HCT116 (cell line): Measurements from ENCODE around the gene FASLG. TPM values are rescaled to one million over a fixed set of nuclear protein-coding genes. Genes with fewer than 3 reads are reported as not detected.

Experiments used
- ATAC-seq: fragments of 200-7000 bp; cut with Tn5 transposase; 2 replicates; pipeline ENCODE4 v1.9.1; 2020; ENCODE audit warnings: mild to moderate bottlenecking, moderate library complexity
- BruUV-seq: library from RNA; stranded (reverse); fragments of 400-500 nt; replicated peaks from 2 replicates; lab custom pipeline; 2021; lab: Mats Ljungman, UMichigan
- CTCF ChIA-PET: fragments of 300-600 bp; sonication (Branson Sonifier 250); formaldehyde crosslinking; loops from one replicate; lab custom pipeline; 2021; ENCODE audit warnings: antibody characterized with exemption; lab: Charles Lee
- POLR2A ChIA-PET: fragments of 300-600, 350-600 bp; sonication (Branson Sonifier 250); formaldehyde crosslinking; loops from one replicate; lab custom pipeline; 2021; ENCODE audit warnings: antibody characterized with exemption; lab: Charles Lee
- RAD21 ChIA-PET, 2 experiments: fragments of 300-600 bp; sonication (Branson Sonifier 250); formaldehyde crosslinking; loops; one replicate each; lab custom pipeline; 2023; ENCODE audit warnings: low total read pairs in 2 of 2; ENCODE audit not compliant: uncharacterized antibody in 2 of 2, unreplicated experiment in 2 of 2, low non-redundant PET in 1 of 2; lab: Charles Lee
- DNase-seq: peaks from one replicate; pipeline ENCODE4 v3.0.0-alpha.2; 2010; ENCODE audit warnings: low read depth, low spot score
- H2AFZ ChIP-seq: fragments of 200-600 bp; shearing (Covaris generic), sonication (generic); 2 replicates; pipeline ENCODE4 v1.6.1; 2017; ENCODE audit warnings: low read depth, mixed run types, mixed read lengths, antibody characterized with exemption, low read length; ENCODE audit not compliant: poor library complexity, severe bottlenecking
- H3K27ac ChIP-seq: 2 replicates; pipeline ENCODE4 v1.5.1; 2012; ENCODE audit warnings: low read depth, low read length
- H3K27me3 ChIP-seq: fragments of 200-600 bp; sonication (generic); 2 replicates; pipeline ENCODE4 v1.6.1; 2016; ENCODE audit warnings: mixed run types, low read length, mixed read lengths; ENCODE audit not compliant: insufficient read depth
- H3K36me3 ChIP-seq, 2 experiments: fragments of 200-500 bp in 1 of 2; fragments of 200-600 bp in 1 of 2; sonication (Bioruptor generic) in 1 of 2; sonication (generic) in 1 of 2; 2 replicates each; pipeline versions ENCODE4 v1.5.1 to v1.6.1; 2014 to 2016; ENCODE audit warnings: low read length in 2 of 2, inconsistent platforms in 1 of 2, mixed read lengths in 1 of 2, mixed run types in 1 of 2; ENCODE audit not compliant: insufficient read depth in 2 of 2, control insufficient read depth in 1 of 2
- H3K4me1 ChIP-seq, 2 experiments: fragments of 200-600 bp in 1 of 2; sonication (generic) in 1 of 2; 2 replicates each; pipeline versions ENCODE4 v1.5.1 to v1.6.1; 2012 to 2017; ENCODE audit warnings: low read length in 2 of 2, inconsistent platforms in 1 of 2, mild to moderate bottlenecking in 1 of 2, mixed read lengths in 1 of 2, mixed run types in 1 of 2, moderate library complexity in 1 of 2; ENCODE audit not compliant: insufficient read depth in 2 of 2, control insufficient read depth in 1 of 2
- H3K4me2 ChIP-seq: fragments of 200-600 bp; sonication (generic); 2 replicates; pipeline ENCODE4 v1.6.1; 2017; ENCODE audit warnings: mixed run types, low read length, mixed read lengths
- H3K4me3 ChIP-seq, 2 experiments: fragments of 200-600 bp in 1 of 2; sonication (generic) in 1 of 2; replicated peaks in 1 of 2; 2 replicates each; pipeline ENCODE4 v1.5.1; 2011 to 2016; ENCODE audit warnings: low read length in 2 of 2, control low read depth in 1 of 2, low read depth in 1 of 2, mild to moderate bottlenecking in 1 of 2, mixed read lengths in 1 of 2, mixed run types in 1 of 2
- H3K79me2 ChIP-seq: fragments of 200-600 bp; sonication (generic); 2 replicates; pipeline ENCODE4 v1.6.1; 2017; ENCODE audit warnings: mild to moderate bottlenecking, mixed run types, low read length, moderate library complexity, mixed read lengths; ENCODE audit not compliant: insufficient read depth
- H3K9ac ChIP-seq: fragments of 200-600 bp; sonication (generic); 2 replicates; pipeline ENCODE4 v1.6.1; 2016; ENCODE audit warnings: low read length, mixed read lengths
- H3K9me2 ChIP-seq: fragments of 200-600 bp; sonication (generic), shearing (Covaris generic); 2 replicates; pipeline ENCODE4 v1.6.1; 2017; ENCODE audit warnings: mixed run types, mild to moderate bottlenecking, moderate library complexity; ENCODE audit not compliant: insufficient read depth
- H3K9me3 ChIP-seq, 2 experiments: fragments of 200-500 bp in 1 of 2; fragments of 200-600 bp in 1 of 2; sonication (Bioruptor generic) in 1 of 2; sonication (generic) in 1 of 2; 2 replicates each; pipeline ENCODE4 v1.6.1; 2014 to 2017; ENCODE audit warnings: low read length in 2 of 2, mixed read lengths in 2 of 2, inconsistent platforms in 1 of 2, low read depth in 1 of 2, mild to moderate bottlenecking in 1 of 2, mixed run types in 1 of 2, moderate library complexity in 1 of 2; ENCODE audit not compliant: control insufficient read depth in 1 of 2, insufficient read depth in 1 of 2
- H4K20me1 ChIP-seq: fragments of 200-600 bp; sonication (generic), shearing (Covaris generic); 2 replicates; pipeline ENCODE4 v1.6.1; 2017; ENCODE audit warnings: mixed run types, mild to moderate bottlenecking, moderate library complexity; ENCODE audit not compliant: insufficient read depth
- CEBPB ChIP-seq: IDR thresholded peaks from 2 replicates; pipeline ENCODE4 v1.6.1; 2012; ENCODE audit warnings: low read depth
- EGR1 ChIP-seq: IDR thresholded peaks from 2 replicates; pipeline ENCODE4 v1.6.1; 2012; ENCODE audit warnings: low read depth
- ELF1 ChIP-seq: IDR thresholded peaks from 2 replicates; pipeline ENCODE4 v1.6.1; 2012; ENCODE audit warnings: low read depth, borderline replicate concordance
- EZH2 ChIP-seq: fragments of 200-600 bp; sonication (generic); IDR thresholded peaks from 2 replicates; pipeline ENCODE4 v1.6.1; 2017; ENCODE audit warnings: antibody characterized with exemption, mixed run types
- EZH2phosphoT487 ChIP-seq: fragments of 200-600 bp; IDR thresholded peaks from 2 replicates; pipeline ENCODE4 v1.6.1; 2018; ENCODE audit warnings: antibody characterized with exemption, borderline replicate concordance
- JUND ChIP-seq: IDR thresholded peaks from 2 replicates; pipeline ENCODE4 v1.6.1; 2012
- MAX ChIP-seq: IDR thresholded peaks from 2 replicates; pipeline ENCODE4 v1.6.1; 2012
- POLR2AphosphoS5 ChIP-seq: IDR thresholded peaks from 2 replicates; pipeline ENCODE4 v1.6.1; 2011; ENCODE audit warnings: mild to moderate bottlenecking, low read depth, low read length, moderate library complexity
- RAD21 ChIP-seq: IDR thresholded peaks from 2 replicates; pipeline ENCODE4 v1.6.1; 2012; ENCODE audit warnings: low read depth, mild to moderate bottlenecking
- REST ChIP-seq: IDR thresholded peaks from 2 replicates; pipeline ENCODE4 v1.6.1; 2012; ENCODE audit warnings: low read depth
- SIN3A ChIP-seq: IDR thresholded peaks from 2 replicates; pipeline ENCODE4 v1.6.1; 2012; ENCODE audit warnings: low read depth
- SRF ChIP-seq: IDR thresholded peaks from 2 replicates; pipeline ENCODE4 v1.6.1; 2012; ENCODE audit warnings: low read depth
- TCF7L2 ChIP-seq: IDR thresholded peaks from 2 replicates; pipeline ENCODE4 v1.7.0; 2011; ENCODE audit warnings: borderline replicate concordance, inconsistent platforms; ENCODE audit not compliant: insufficient read depth, insufficient read length; ENCODE audit errors: extremely low read depth
- ZFX ChIP-seq: fragments of 450-650 bp; IDR thresholded peaks from 2 replicates; pipeline ENCODE4 v1.6.1; 2017
- intact Hi-C: fragments of 100-400 bp; cut with micrococcal nuclease; formaldehyde crosslinking; loops from 2 replicates; pipeline ENCODE4 v1.10.0; 2022
- total RNA-seq: library from RNA; stranded (reverse); gene quantifications from one replicate; pipeline ENCODE4 v1.2.1, GENCODE V29; 2021; ENCODE audit not compliant: unreplicated experiment
- TF ChIP-seq, protein P1 (sequence below): IDR thresholded peaks from 2 replicates; pipeline ENCODE4 v1.6.1; 2011; ENCODE audit warnings: mild to moderate bottlenecking, low read length, moderate library complexity; ENCODE audit not compliant: insufficient replicate concordance; ENCODE audit errors: extremely low read depth
- TF ChIP-seq, protein P2 (sequence below), 3 experiments: fragments of 200-600 bp in 1 of 3; sonication (generic) in 1 of 3; IDR thresholded peaks in 2 of 3; conservative IDR thresholded peaks in 1 of 3; 2 replicates each; pipeline ENCODE4 v1.5.1; 2012 to 2017; ENCODE audit warnings: low read depth in 2 of 3, low read length in 2 of 3, antibody characterized with exemption in 1 of 3, borderline replicate concordance in 1 of 3, control low read depth in 1 of 3, mild to moderate bottlenecking in 1 of 3, mixed read lengths in 1 of 3, mixed run types in 1 of 3, moderate library complexity in 1 of 3; ENCODE audit not compliant: insufficient read depth in 1 of 3

FASLG gene
- total RNA-seq, 1 experiment from 2014 or later: not detected

DNA sequence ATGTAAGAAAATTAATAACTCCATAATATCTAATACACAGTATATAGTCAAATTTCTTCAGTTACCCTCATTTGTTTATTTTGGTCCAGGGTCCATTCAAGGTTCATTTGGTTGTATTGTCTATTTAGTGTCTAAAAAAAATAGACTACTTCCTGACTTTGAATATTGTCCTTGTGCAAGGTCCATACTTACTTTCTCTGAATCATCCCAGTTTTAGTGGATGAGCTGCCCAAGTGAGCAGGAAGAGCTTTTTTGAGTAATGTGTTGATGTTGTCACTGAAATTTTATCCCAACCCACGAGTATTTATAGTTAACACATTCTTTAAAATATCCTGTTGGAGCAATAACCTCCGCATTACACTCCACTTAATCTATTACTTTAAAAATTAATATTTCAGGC, 45.6 kb upstream of the FASLG start:
- no peak overlapping the region for H3K9ac ChIP-seq
- CTCF ChIA-PET: no interaction called here
- TF ChIP-seq SIN3A (no peak), ZFX (no peak), ELF1 (no peak), REST (no peak), JUND (no peak), SRF (no peak), TCF7L2 (no peak), CEBPB (no peak), POLR2AphosphoS5 (no peak), EGR1 (no peak), EZH2 (no peak), EZH2phosphoT487 (no peak), RAD21 (no peak), MAX (no peak)
- TF ChIP-seq, protein P1, sequence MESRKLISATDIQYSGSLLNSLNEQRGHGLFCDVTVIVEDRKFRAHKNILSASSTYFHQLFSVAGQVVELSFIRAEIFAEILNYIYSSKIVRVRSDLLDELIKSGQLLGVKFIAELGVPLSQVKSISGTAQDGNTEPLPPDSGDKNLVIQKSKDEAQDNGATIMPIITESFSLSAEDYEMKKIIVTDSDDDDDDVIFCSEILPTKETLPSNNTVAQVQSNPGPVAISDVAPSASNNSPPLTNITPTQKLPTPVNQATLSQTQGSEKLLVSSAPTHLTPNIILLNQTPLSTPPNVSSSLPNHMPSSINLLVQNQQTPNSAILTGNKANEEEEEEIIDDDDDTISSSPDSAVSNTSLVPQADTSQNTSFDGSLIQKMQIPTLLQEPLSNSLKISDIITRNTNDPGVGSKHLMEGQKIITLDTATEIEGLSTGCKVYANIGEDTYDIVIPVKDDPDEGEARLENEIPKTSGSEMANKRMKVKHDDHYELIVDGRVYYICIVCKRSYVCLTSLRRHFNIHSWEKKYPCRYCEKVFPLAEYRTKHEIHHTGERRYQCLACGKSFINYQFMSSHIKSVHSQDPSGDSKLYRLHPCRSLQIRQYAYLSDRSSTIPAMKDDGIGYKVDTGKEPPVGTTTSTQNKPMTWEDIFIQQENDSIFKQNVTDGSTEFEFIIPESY: no peak
- TF ChIP-seq, protein P2, sequence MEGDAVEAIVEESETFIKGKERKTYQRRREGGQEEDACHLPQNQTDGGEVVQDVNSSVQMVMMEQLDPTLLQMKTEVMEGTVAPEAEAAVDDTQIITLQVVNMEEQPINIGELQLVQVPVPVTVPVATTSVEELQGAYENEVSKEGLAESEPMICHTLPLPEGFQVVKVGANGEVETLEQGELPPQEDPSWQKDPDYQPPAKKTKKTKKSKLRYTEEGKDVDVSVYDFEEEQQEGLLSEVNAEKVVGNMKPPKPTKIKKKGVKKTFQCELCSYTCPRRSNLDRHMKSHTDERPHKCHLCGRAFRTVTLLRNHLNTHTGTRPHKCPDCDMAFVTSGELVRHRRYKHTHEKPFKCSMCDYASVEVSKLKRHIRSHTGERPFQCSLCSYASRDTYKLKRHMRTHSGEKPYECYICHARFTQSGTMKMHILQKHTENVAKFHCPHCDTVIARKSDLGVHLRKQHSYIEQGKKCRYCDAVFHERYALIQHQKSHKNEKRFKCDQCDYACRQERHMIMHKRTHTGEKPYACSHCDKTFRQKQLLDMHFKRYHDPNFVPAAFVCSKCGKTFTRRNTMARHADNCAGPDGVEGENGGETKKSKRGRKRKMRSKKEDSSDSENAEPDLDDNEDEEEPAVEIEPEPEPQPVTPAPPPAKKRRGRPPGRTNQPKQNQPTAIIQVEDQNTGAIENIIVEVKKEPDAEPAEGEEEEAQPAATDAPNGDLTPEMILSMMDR (IDR thresholded peaks at IDR 0.05 in 2 of 3, conservative IDR thresholded peaks at IDR 0.05 in 1 of 3; ENCODE audit: borderline replicate concordance in 1 of 3, insufficient read depth in 1 of 3, low read depth in 2 of 3, low read length in 2 of 3): no peak
- no peaks in the 10 kb centered on the region for H4K20me1 ChIP-seq
- no peaks in the 10 kb centered on the region for H3K4me1 ChIP-seq
- no TSS peak for BruUV-seq
- POLR2A ChIA-PET: no interaction called here
- no peak overlapping the region for H2AFZ ChIP-seq
- intact Hi-C loops: no loop called here
- H3K27me3 ChIP-seq: no peaks in the 10 kb centered on the region
- no peaks in the 10 kb centered on the region for H3K36me3 ChIP-seq
- H3K27ac ChIP-seq: no peak overlapping the region
- ATAC-seq (no peak), DNase-seq (no peak)
- H3K4me3 ChIP-seq: no peak overlapping the region
- no peaks in the 10 kb centered on the region for H3K79me2 ChIP-seq
- H3K9me3 ChIP-seq: no peaks in the 10 kb centered on the region
- RAD21 ChIA-PET: no interaction called here
- H3K4me2 ChIP-seq: no peak overlapping the region
- no peaks in the 10 kb centered on the region for H3K9me2 ChIP-seq
